ENCODE results near the gene ADIPOQ. TPM values are rescaled to one million over a fixed set of nuclear protein-coding genes. Genes with fewer than 3 reads are reported as not detected.
"Not testable (repeated sequence)": the region's sequence is repeated elsewhere in the genome, so short reads cannot be mapped to it uniquely, and the experiment has no call there.

Gene ADIPOQ
- total RNA-seq, 1 donor from 2014 or later: 36.6 TPM

GRCh38 chr3:186901135-186901734, 58.7 kb downstream of the ADIPOQ start:
- Histone ChIP-seq H3K36me3 (no peaks in the 10 kb centered on the region), H3K27ac (no peak overlapping the region), H3K4me3 (no peak overlapping the region), H3K4me1 (no peaks in the 10 kb centered on the region), H3K9me3 (no peaks in the 10 kb centered on the region), H3K27me3 (no peaks in the 10 kb centered on the region)
- intact Hi-C loops (cut with DNase I): no loop called here
- no peak for DNase-seq (ENCODE audit: extremely low spot score in 2 of 2)
- TF ChIP-seq CTCF (IDR thresholded peaks at IDR 0.05) (no peak), POLR2A (IDR thresholded peaks at IDR 0.05) (no peak), POLR2AphosphoS5 (IDR thresholded peaks at IDR 0.05; ENCODE audit: insufficient read depth in 1 of 2, low read depth in 1 of 2) (no peak)

DNA sequence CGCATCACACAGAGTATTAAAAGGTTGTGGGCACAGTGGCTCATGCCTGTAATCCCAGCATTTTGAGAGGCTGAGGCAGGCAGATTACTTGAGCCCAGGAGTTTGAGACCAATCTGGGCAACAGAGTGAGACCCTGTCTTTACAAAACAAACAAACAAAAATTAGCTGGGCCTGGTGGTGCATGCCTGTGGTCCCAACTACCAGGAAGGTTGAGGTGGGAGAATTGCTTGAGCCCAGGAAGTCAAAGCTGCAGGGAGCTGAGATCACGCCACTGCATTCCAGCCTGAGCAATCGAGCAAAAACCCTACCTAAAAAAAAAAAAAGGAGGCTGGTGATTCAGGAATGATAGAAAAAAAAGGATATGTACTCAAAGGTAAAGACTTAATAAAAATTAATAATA, 59.6 kb downstream of the ADIPOQ start:
- intact Hi-C loops (cut with DNase I): no loop called here
- H3K27ac ChIP-seq: no peak overlapping the region
- no peak overlapping the region for H3K4me3 ChIP-seq
- H3K36me3 ChIP-seq: no peaks in the 10 kb centered on the region
- H3K9me3 ChIP-seq: no peaks in the 10 kb centered on the region
- DNase-seq (ENCODE audit: extremely low spot score in 2 of 2): no peak
- H3K27me3 ChIP-seq: no peaks in the 10 kb centered on the region
- H3K4me1 ChIP-seq: no peaks in the 10 kb centered on the region
- no peak for TF ChIP-seq CTCF (IDR thresholded peaks at IDR 0.05)
- no peak for TF ChIP-seq POLR2A (IDR thresholded peaks at IDR 0.05)
- TF ChIP-seq POLR2AphosphoS5 (IDR thresholded peaks at IDR 0.05; ENCODE audit: insufficient read depth in 1 of 2, low read depth in 1 of 2): no peak

GRCh38 chr3:186902713-186903112, 60.2 kb downstream of the ADIPOQ start:
- TF ChIP-seq POLR2AphosphoS5 (IDR thresholded peaks at IDR 0.05; ENCODE audit: insufficient read depth in 1 of 2, low read depth in 1 of 2) (no peak), POLR2A (IDR thresholded peaks at IDR 0.05) (no peak), CTCF (IDR thresholded peaks at IDR 0.05) (no peak)
- no peak for DNase-seq (ENCODE audit: extremely low spot score in 2 of 2)
- Histone ChIP-seq H3K27ac (no peak overlapping the region), H3K4me1 (no peaks in the 10 kb centered on the region), H3K36me3 (no peaks in the 10 kb centered on the region), H3K9me3 (no peaks in the 10 kb centered on the region), H3K27me3 (no peaks in the 10 kb centered on the region), H3K4me3 (no peak overlapping the region)
- intact Hi-C loops (cut with DNase I): no loop called here

DNA sequence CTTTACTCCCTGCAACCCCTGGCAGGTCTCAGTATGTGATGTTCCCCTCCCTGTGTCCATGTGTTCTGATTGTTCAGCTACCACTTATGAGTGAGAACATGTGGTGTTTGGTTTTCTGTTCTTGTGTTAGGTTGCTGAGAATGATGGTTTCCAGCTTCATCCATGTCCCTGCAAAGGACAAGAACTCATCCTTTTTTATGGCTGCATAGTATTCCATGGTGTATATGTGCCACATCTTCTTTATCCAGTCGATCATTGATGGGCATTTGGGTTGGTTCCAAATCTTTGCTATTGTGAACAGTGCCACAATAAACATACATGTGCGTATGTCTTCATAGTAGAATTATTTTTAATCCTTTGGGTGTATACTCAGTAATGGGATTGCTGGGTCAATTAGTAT, 61.2 kb downstream of the ADIPOQ start:
- H3K4me1 ChIP-seq; H3K4me3 ChIP-seq; H3K9me3 ChIP-seq; H3K27ac ChIP-seq; H3K36me3 ChIP-seq; H3K27me3 ChIP-seq; intact Hi-C loops (cut with DNase I); DNase-seq (ENCODE audit: extremely low spot score in 2 of 2): not testable (repeated sequence)

DNA sequence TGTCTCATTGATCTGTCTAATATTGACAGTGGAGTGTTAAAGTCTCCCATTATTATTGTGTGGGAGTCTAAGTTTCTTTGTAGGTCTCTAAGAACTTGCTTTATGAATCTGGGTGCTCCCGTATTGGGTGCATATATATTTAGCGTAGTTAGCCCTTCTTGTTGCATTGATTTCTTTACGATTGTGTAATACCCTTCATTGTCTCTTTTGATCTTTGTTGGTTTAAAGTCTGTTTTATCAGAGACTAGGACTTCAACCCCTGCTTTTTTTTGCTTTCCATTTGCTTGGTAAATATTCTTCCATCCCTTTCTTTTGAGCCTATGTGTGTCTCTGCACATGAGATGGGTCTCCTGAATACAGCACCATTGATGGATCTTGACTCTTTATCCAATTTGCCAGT, 64.6 kb downstream of the ADIPOQ start:
- intact Hi-C loops (cut with DNase I); H3K27ac ChIP-seq; DNase-seq (ENCODE audit: extremely low spot score in 2 of 2); H3K36me3 ChIP-seq; H3K4me3 ChIP-seq; H3K4me1 ChIP-seq; H3K9me3 ChIP-seq; H3K27me3 ChIP-seq: not testable (repeated sequence)

Other genes with a start within 250 kb of the ADIPOQ start
- not detected for gene AHSG, start 229.7 kb upstream of the ADIPOQ start, total RNA-seq
- 3.7 TPM for gene FETUB, start 202.3 kb upstream of the ADIPOQ start, total RNA-seq
- 0.25 TPM for gene HRG, start 176.7 kb upstream of the ADIPOQ start, total RNA-seq
- not detected for gene KNG1, start 125.4 kb upstream of the ADIPOQ start, total RNA-seq
- 375 TPM for gene EIF4A2, start 59.1 kb upstream of the ADIPOQ start, total RNA-seq
- gene RFC4, start 36.2 kb upstream of the ADIPOQ start, total RNA-seq: 8.3 TPM
- 37.8 TPM for gene ST6GAL1, start 87.8 kb downstream of the ADIPOQ start, total RNA-seq

Data from vagina (tissue), 2 donors.